Left hindlimb (tissue), 1 donor: ENCODE measurements around the gene CCDC92B.
"Not testable (repeated sequence)": the region's sequence is repeated elsewhere in the genome, so short reads cannot be mapped to it uniquely, and the experiment has no call there.

Experiments
- DNase-seq: peaks from one replicate; pipeline ENCODE4 v3.0.0-alpha.2; 2018

The CCDC92B gene

GRCh38 chr17:2749058-2749783, at the start of gene CCDC92B:
Gene CCDC92B (minus strand): TSS chr17:2749652. CDS start chr17:2735145, 14,507 bp downstream.
- no peak for DNase-seq

- DNase-seq: no peak
Measured at GRCh38 chr17:2798678-2799077, 49.2 kb upstream of the CCDC92B start.

- no peak for DNase-seq
Measured at GRCh38 chr17:2798188-2798587, 48.7 kb upstream of the CCDC92B start.

GRCh38 chr17:2797637-2798036, 48.2 kb upstream of the CCDC92B start:
- no peak for DNase-seq

- DNase-seq: no peak
Measured at GRCh38 chr17:2797226-2797625, 47.8 kb upstream of the CCDC92B start.

- no peak for DNase-seq
Measured at GRCh38 chr17:2796164-2797125, 47.0 kb upstream of the CCDC92B start, which contains the start of gene RAP1GAP2. Gene RAP1GAP2 (plus strand): TSS chr17:2796438. CDS start chr17:2796528, 90 bp downstream.

- DNase-seq: no peak
Measured at GRCh38 chr17:2795441-2796163, 46.1 kb upstream of the CCDC92B start.

- no peak for DNase-seq
Measured at GRCh38 chr17:2794111-2794803, 44.8 kb upstream of the CCDC92B start.

- DNase-seq: no peak
Measured at GRCh38 chr17:2792366-2793169, 43.1 kb upstream of the CCDC92B start.

GRCh38 chr17:2789700-2790099, 40.2 kb upstream of the CCDC92B start:
- no peak for DNase-seq

- peak; percentile 83 for DNase-seq
Measured at GRCh38 chr17:2786176-2786881, 36.9 kb upstream of the CCDC92B start.

GRCh38 chr17:2785376-2785775, 35.9 kb upstream of the CCDC92B start:
- DNase-seq: not testable (repeated sequence)

GRCh38 chr17:2784864-2785263, 35.4 kb upstream of the CCDC92B start:
- no peak for DNase-seq

- no peak for DNase-seq
Measured at GRCh38 chr17:2783310-2784030, 34.0 kb upstream of the CCDC92B start.

- DNase-seq: no peak
Measured at GRCh38 chr17:2782055-2782454, 32.6 kb upstream of the CCDC92B start.

GRCh38 chr17:2781598-2781997, 32.1 kb upstream of the CCDC92B start:
- DNase-seq: not testable (repeated sequence)

- DNase-seq: no peak
Measured at GRCh38 chr17:2780931-2781454, 31.5 kb upstream of the CCDC92B start.

GRCh38 chr17:2780256-2780655, 30.8 kb upstream of the CCDC92B start:
- DNase-seq: no peak

GRCh38 chr17:2779545-2779944, 30.1 kb upstream of the CCDC92B start:
- no peak for DNase-seq

- no peak for DNase-seq
Measured at GRCh38 chr17:2778489-2778888, 29.0 kb upstream of the CCDC92B start.
